ENCODE data around the gene RAB11FIP4.

DNA sequence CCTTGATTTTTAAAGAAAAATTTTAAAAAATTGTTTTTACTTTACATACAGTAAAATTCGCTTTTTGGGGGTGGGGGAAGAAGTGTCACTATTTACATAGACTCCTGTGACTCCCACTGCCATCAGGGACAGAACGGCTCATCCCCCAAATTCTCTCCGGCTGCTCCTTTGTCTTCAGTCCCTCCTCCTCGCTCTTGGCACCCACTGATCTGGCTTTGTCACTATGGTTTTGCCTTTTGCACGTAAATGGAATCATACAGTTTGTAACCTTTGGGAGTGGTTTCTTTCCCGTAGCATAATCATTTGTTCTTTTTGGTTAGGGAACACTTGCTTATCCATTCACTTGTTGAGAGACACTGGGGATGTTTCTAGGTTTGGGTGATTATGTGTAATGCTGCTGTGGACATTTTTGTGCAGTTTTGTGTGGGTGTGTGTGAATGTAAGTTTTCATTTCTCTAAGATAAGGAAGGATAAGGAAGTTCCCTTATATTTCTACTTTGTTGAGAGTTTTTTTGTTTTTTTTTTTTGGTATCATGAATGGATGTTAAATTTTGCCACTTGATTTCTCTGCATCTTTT, 27.4 kb downstream of the RAB11FIP4 start:
- TF ChIP-seq, protein P1, sequence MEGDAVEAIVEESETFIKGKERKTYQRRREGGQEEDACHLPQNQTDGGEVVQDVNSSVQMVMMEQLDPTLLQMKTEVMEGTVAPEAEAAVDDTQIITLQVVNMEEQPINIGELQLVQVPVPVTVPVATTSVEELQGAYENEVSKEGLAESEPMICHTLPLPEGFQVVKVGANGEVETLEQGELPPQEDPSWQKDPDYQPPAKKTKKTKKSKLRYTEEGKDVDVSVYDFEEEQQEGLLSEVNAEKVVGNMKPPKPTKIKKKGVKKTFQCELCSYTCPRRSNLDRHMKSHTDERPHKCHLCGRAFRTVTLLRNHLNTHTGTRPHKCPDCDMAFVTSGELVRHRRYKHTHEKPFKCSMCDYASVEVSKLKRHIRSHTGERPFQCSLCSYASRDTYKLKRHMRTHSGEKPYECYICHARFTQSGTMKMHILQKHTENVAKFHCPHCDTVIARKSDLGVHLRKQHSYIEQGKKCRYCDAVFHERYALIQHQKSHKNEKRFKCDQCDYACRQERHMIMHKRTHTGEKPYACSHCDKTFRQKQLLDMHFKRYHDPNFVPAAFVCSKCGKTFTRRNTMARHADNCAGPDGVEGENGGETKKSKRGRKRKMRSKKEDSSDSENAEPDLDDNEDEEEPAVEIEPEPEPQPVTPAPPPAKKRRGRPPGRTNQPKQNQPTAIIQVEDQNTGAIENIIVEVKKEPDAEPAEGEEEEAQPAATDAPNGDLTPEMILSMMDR (IDR thresholded peaks at IDR 0.05): no peak
- no peak for TF ChIP-seq POLR2A (IDR thresholded peaks at IDR 0.05)

Measured in prostate gland (tissue), 2 donors.